ENCODE measurements around the gene ANLN. TPM values are rescaled to one million over a fixed set of nuclear protein-coding genes. Genes with fewer than 3 reads are reported as not detected.

The ANLN gene
- total and polyA plus RNA-seq, 9 of the 15 experiments (the other 6 are each of a cell fraction or from before 2014, with no cell fraction given) = 18.1 to 66.2 (median 38.7) TPM

DNA sequence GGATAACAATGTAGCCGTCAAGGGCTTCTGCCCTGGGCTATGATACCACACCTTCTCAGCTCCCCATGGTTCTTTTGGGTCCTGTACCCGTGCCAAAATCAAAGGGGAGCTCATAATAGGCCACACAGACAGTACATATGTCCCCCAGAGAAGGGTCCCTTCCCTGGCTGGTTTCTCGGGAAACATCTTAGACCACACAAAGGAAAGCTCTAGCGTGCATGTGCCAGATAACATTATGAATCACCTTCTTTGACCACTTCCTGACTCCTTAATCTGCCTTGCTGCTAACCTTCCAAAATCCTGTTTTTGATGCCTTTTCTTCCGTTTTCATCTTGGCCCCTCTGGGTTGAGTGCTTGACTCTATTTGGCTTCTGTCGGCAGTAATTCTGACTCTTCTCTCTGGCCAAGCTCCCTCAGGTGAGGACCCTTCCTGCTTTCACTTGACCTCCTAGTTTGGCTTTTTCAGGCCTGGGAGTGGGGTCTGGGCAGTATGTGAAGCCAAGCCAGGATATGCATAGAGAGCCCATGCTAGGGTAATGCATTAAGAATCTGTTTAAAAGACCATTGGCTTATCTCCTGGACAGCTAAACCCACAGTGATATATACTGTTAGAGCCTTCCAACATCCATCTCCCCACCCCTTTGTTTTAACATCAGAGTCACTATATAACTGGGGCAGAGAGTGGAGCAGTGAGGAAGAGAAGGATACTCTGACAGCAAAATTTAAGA lies 84.8 kb downstream of the ANLN start (continued):
- TF ChIP-seq BMI1 (IDR thresholded peaks at IDR 0.05; ENCODE audit: low read length) = no peak
- no peak for TF ChIP-seq POLR2H (tag; IDR thresholded peaks at IDR 0.05; ENCODE audit: low read depth)
- TF ChIP-seq ZFP1 (CRISPR knock-in tag; IDR thresholded peaks at IDR 0.05) = no peak
- no peak for TF ChIP-seq ZNF57 (CRISPR knock-in tag; IDR thresholded peaks at IDR 0.05)
- no peak for TF ChIP-seq TEAD2 (tag; IDR thresholded peaks at IDR 0.05)
- no peak for TF ChIP-seq MTF1 (CRISPR knock-in tag; IDR thresholded peaks at IDR 0.05; ENCODE audit: borderline replicate concordance)
- peak; percentile 64 for TF ChIP-seq CBFA2T2 (conservative IDR thresholded peaks at IDR 0.05)
- TF ChIP-seq, protein P1, sequence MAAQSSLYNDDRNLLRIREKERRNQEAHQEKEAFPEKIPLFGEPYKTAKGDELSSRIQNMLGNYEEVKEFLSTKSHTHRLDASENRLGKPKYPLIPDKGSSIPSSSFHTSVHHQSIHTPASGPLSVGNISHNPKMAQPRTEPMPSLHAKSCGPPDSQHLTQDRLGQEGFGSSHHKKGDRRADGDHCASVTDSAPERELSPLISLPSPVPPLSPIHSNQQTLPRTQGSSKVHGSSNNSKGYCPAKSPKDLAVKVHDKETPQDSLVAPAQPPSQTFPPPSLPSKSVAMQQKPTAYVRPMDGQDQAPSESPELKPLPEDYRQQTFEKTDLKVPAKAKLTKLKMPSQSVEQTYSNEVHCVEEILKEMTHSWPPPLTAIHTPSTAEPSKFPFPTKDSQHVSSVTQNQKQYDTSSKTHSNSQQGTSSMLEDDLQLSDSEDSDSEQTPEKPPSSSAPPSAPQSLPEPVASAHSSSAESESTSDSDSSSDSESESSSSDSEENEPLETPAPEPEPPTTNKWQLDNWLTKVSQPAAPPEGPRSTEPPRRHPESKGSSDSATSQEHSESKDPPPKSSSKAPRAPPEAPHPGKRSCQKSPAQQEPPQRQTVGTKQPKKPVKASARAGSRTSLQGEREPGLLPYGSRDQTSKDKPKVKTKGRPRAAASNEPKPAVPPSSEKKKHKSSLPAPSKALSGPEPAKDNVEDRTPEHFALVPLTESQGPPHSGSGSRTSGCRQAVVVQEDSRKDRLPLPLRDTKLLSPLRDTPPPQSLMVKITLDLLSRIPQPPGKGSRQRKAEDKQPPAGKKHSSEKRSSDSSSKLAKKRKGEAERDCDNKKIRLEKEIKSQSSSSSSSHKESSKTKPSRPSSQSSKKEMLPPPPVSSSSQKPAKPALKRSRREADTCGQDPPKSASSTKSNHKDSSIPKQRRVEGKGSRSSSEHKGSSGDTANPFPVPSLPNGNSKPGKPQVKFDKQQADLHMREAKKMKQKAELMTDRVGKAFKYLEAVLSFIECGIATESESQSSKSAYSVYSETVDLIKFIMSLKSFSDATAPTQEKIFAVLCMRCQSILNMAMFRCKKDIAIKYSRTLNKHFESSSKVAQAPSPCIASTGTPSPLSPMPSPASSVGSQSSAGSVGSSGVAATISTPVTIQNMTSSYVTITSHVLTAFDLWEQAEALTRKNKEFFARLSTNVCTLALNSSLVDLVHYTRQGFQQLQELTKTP (IDR thresholded peaks at IDR 0.05; ENCODE audit: low read depth in 1 of 2, partially characterized antibody in 2 of 2) = no peak
- no peak for TF ChIP-seq NR2C1 (IDR thresholded peaks at IDR 0.05)
- no peak for TF ChIP-seq NR2C1 (tag; IDR thresholded peaks at IDR 0.05)
- no peak for TF ChIP-seq EP400 (IDR thresholded peaks at IDR 0.05)
- no peak for TF ChIP-seq PTRF (tag; IDR thresholded peaks at IDR 0.05)
- TF ChIP-seq, protein P2, sequence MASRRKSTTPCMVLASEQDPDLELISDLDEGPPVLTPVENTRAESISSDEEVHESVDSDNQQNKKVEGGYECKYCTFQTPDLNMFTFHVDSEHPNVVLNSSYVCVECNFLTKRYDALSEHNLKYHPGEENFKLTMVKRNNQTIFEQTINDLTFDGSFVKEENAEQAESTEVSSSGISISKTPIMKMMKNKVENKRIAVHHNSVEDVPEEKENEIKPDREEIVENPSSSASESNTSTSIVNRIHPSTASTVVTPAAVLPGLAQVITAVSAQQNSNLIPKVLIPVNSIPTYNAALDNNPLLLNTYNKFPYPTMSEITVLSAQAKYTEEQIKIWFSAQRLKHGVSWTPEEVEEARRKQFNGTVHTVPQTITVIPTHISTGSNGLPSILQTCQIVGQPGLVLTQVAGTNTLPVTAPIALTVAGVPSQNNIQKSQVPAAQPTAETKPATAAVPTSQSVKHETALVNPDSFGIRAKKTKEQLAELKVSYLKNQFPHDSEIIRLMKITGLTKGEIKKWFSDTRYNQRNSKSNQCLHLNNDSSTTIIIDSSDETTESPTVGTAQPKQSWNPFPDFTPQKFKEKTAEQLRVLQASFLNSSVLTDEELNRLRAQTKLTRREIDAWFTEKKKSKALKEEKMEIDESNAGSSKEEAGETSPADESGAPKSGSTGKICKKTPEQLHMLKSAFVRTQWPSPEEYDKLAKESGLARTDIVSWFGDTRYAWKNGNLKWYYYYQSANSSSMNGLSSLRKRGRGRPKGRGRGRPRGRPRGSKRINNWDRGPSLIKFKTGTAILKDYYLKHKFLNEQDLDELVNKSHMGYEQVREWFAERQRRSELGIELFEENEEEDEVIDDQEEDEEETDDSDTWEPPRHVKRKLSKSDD (conservative IDR thresholded peaks at IDR 0.05; ENCODE audit: low read length) = no peak
- TF ChIP-seq, protein P3, sequence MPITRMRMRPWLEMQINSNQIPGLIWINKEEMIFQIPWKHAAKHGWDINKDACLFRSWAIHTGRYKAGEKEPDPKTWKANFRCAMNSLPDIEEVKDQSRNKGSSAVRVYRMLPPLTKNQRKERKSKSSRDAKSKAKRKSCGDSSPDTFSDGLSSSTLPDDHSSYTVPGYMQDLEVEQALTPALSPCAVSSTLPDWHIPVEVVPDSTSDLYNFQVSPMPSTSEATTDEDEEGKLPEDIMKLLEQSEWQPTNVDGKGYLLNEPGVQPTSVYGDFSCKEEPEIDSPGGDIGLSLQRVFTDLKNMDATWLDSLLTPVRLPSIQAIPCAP (CRISPR knock-in tag; IDR thresholded peaks at IDR 0.05; ENCODE audit: borderline replicate concordance) = no peak
- TF ChIP-seq, protein P4, sequence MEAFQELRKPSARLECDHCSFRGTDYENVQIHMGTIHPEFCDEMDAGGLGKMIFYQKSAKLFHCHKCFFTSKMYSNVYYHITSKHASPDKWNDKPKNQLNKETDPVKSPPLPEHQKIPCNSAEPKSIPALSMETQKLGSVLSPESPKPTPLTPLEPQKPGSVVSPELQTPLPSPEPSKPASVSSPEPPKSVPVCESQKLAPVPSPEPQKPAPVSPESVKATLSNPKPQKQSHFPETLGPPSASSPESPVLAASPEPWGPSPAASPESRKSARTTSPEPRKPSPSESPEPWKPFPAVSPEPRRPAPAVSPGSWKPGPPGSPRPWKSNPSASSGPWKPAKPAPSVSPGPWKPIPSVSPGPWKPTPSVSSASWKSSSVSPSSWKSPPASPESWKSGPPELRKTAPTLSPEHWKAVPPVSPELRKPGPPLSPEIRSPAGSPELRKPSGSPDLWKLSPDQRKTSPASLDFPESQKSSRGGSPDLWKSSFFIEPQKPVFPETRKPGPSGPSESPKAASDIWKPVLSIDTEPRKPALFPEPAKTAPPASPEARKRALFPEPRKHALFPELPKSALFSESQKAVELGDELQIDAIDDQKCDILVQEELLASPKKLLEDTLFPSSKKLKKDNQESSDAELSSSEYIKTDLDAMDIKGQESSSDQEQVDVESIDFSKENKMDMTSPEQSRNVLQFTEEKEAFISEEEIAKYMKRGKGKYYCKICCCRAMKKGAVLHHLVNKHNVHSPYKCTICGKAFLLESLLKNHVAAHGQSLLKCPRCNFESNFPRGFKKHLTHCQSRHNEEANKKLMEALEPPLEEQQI (IDR thresholded peaks at IDR 0.05) = no peak
- TF ChIP-seq SAP30 (IDR thresholded peaks at IDR 0.05; ENCODE audit: borderline replicate concordance, insufficient read depth, low read depth, low read length, poor library complexity, severe bottlenecking) = no peak
